Renal cortex interstitium (tissue), 11 donors: ENCODE data around the gene ANKRD13A. TPM values are rescaled to one million over a fixed set of nuclear protein-coding genes. Genes with fewer than 3 reads are reported as not detected.
"Not testable (repeated sequence)": the region's sequence is repeated elsewhere in the genome, so short reads cannot be mapped to it uniquely, and the experiment has no call there.

Experiments used
- DNase-seq, 11 donors: peaks; one replicate each; pipeline ENCODE4 v3.0.0-alpha.2; 2013; ENCODE audit warnings: low read depth in 9 of 11, low spot score in 4 of 11; ENCODE audit errors: extremely low read depth in 1 of 11
- polyA plus RNA-seq, 3 donors: library from polyadenylated mRNA; unstranded; fragments of 120-200 nt; gene quantifications; one replicate each; pipeline ENCODE4 v1.2.1, GENCODE V29; 2013; ENCODE audit not compliant: insufficient read length in 3 of 3

Gene ANKRD13A
- polyA plus RNA-seq, 3 donors: 33.9 to 54.6 (median 43.8) TPM

DNA sequence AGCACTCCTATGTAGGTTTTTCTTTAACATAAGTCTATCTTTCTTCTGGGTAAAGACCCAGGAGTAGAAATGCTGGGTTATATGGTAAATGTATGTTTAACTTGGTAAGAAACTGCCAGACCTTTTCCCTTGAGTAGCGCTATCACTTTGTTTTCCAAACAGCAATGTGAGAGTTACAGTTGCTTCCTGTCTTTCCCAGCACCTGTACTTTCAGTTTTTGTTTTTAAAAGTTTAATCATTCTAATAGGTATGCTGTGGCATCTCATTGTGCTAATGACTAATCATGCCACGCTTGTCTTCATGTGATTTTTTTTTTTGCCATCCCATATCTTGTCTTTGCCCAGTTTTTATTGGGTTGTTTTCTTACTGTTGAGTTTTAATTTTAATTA is 31.2 kb upstream of the ANKRD13A start:
- no peak for DNase-seq

DNA sequence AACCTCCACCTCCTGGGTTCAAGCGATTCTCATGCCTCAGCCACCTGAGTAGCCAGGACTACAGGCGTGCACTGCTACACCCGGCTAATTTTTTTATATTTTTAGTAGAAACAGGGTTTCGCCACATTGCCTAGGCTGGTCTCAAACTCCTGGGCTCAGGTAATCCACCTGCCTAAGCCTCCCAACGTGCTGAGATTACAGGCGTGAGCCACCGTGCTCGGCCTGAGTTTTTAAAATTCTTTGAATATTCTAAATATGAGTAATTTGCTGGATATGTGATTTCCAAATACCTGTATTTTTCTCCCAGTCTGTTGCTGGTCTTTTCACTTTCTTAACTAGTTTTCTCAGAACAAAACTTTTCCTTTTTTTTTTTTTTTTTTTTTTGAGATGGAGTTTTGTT is 30.4 kb upstream of the ANKRD13A start:
- no peak for DNase-seq

GRCh38 chr12:109972821-109973220 is 26.4 kb upstream of the ANKRD13A start:
- DNase-seq: no peak

DNA sequence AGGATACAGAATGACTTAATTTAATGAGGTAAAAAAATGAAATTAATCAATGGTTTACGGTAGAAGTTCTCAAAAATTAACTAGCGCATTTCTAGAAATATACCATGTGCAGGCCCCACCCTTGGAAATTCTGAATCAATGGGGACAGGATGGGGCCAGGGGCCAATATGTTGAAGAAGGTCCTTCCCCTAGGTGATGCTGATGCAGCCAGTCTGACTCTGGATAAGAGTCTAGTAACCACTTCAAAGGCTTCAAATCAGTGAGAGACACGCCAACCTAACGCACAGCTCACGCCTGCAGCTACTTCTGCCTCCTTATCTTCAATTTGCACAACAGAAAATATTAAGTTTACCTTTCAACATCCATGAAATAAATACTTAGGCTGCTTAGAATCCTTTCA is 17.9 kb upstream of the ANKRD13A start:
- no peak for DNase-seq

- DNase-seq: no peak
These were observed 17.0 kb upstream of the ANKRD13A start for GRCh38 chr12:109982210-109982609.

DNA sequence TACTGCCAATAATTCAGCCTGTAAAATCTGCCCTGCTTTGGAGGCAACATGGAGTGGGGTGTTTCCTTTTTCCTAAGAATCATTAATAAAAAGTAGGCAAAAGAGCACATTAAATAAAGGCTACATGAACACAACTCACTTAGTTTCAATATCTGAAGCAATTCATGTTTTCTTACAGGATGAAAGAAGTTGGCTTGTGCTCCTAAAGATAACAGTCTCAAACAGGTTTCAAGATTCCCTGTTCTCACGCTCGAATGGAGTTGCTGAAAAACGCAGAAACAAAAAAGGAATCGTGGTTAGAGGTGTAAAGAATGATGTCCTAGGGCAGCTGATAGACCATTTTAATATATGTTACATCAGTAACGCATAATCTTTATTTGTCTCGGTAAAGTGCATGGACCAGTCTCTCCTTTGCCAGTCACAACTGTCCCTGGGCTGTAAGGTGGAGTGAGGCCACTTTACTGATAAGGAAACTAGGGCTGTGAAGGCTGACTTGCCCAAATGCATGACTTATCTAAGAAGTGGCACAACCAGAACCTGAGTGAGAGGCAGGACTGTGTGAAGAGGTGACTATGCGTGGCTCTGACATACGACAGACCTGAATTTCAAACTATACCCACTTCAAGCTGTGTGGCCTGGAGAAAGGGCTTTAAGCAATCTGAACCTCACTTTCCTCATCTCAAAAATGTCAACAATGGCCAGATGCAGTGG is 15.6 kb upstream of the ANKRD13A start:
- no peak for DNase-seq

DNA sequence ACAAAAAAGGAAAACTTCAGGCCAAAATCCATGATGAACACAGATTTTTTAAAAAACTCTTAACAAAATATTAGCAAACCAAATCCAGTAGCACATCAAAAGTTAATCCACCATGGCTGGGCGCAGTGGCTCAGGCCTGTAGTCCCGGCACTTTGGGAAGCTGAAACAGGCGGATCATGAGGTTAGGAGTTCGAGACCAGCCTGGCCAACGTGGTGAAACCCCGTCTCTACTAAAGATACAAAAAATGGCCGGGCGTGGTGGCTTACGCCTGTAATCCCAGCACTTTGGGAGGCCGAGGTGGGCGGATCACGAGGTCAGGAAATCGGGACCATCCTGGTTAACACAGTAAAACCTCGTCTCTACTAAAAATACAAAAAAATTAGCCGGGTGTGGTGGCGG is 13.0 kb upstream of the ANKRD13A start:
- not testable (repeated sequence) for DNase-seq

DNA sequence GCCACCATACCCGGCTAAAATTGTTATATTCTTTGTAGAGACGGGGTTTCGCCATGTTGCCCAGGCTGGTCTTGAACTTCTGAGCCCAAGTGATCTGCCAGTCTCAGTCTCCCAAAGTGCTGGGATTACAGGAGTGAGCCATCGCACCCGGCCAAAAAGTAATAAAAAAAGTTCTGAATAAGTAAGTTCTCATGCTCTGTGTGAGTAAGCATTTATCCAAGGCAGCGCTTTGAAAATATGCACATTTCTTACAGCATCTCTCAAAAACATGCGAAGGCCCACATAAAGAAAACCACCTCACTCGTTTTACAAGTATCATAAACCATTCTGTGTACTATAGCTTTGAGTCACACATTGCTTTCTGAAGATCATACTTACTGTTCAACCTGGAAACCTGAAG is 11.6 kb upstream of the ANKRD13A start:
- no peak for DNase-seq

GRCh38 chr12:109988274-109988673 is 11.0 kb upstream of the ANKRD13A start:
- DNase-seq: no peak

- no peak for DNase-seq
These were observed 10.3 kb upstream of the ANKRD13A start for GRCh38 chr12:109988903-109989302.

DNA sequence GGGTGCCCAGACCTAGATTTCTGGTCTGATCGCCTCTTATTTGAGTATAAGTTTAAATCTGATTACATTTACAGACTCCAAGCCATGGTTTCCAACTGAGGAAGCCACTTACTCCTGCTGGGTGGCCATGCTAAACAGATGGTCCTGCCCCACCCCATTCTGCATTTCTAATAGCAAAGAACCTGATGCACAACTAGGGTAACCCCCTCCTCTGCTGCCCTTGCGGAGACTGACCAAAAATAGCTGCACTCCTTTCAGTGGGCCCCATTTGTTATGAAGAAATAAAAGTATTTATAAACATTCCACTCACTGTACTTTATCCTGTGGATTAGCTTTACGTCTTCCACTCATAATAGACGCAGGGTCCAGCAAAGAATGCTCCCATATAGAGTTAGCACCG is 9.8 kb upstream of the ANKRD13A start:
- no peak for DNase-seq

GRCh38 chr12:109991586-109991985 is 7.6 kb upstream of the ANKRD13A start:
- DNase-seq: no peak

- no peak for DNase-seq
These were observed 6.1 kb upstream of the ANKRD13A start for GRCh38 chr12:109993091-109993490.

- no peak for DNase-seq
These were observed 4.6 kb upstream of the ANKRD13A start for GRCh38 chr12:109994401-109995175.

GRCh38 chr12:109995361-109995685 is 3.9 kb upstream of the ANKRD13A start:
- DNase-seq: no peak

- DNase-seq: peak; percentile 74 to 90 (median 84)
These were observed 3.3 kb upstream of the ANKRD13A start, which contains the start of gene GIT2 for GRCh38 chr12:109995686-109996482. Gene GIT2, minus strand, starts transcription at chr12:109996368. Its CDS starts 144 bp downstream, at chr12:109996224.

GRCh38 chr12:109996483-109996853 is 2.8 kb upstream of the ANKRD13A start:
- no peak for DNase-seq

GRCh38 chr12:109997393-109997792 is 1.8 kb upstream of the ANKRD13A start:
- no peak for DNase-seq

DNA sequence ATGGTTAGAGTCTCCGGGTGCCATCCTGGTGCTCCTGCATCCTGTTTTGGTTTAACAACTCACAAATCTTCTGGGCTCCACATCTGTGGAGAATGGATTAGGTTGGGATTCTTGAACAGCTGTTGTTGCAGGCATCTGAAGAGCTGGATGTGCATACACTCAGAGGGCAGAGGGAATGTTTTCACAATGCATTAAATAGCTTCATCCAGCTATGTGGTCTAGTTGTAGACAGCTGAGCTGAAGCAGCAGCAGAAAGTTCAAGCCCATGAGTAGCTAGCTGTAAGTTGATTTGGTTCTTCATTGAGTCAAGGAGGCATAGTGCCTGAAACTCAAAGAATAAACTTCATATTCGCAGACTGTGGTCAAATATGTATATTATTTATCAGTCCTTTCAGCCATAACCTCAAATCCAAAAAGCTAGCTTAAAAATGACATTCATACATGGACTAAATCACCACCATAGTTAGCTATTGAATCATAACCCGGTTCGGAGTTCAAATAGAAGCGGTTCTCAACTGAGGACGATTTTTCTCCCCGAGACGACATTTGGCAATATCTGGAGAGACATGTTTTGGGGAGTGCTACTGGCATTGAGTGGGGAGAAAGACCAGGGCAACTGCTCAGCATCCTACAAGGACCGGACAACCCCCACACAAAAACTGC is 858 bp upstream of the ANKRD13A start:
- DNase-seq: no peak

DNA sequence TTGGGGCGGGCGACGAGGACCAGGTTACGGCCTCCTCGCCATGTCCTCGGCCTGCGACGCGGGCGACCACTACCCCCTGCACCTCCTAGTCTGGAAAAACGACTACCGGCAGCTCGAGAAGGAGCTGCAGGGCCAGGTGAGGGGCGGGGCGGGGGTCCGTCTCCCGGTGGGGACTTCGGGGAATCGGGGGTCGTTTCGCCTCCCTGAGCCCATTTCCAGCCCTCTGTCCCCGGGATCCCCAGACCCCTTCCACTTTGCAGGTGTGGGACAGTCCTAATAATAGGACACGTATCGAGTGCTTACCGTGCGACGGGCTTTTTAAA is 380 bp downstream of the ANKRD13A start:
- DNase-seq: no peak
